Upper lobe of right lung (tissue), 1 donor: ENCODE measurements around the gene EPAS1. TPM values are rescaled to one million over a fixed set of nuclear protein-coding genes. Genes with fewer than 3 reads are reported as not detected.
A peak's percentile ranks its signal among the peaks of the same experiment; 100 is the strongest.

Source experiments
- ATAC-seq: fragments of 200-7000 bp; cut with Tn5 transposase; one replicate; pipeline ENCODE4 v1.9.1; 2020; ENCODE audit warnings: mild to moderate bottlenecking, moderate library complexity
- DNase-seq: peaks from one replicate; pipeline ENCODE4 v3.0.0-alpha.2; 2020
- H3K27ac ChIP-seq: fragments of 200-600 bp; one replicate; pipeline ENCODE4 v1.8.0; 2022
- H3K27me3 ChIP-seq: fragments of 200-600 bp; one replicate; pipeline ENCODE4 v1.8.0; 2022; ENCODE audit warnings: mild to moderate bottlenecking
- H3K36me3 ChIP-seq: fragments of 200-600 bp; one replicate; pipeline ENCODE4 v1.8.0; 2022
- H3K4me1 ChIP-seq: fragments of 200-600 bp; one replicate; pipeline ENCODE4 v1.8.0; 2022
- H3K4me3 ChIP-seq: fragments of 200-600 bp; one replicate; pipeline ENCODE4 v1.8.0; 2022; ENCODE audit warnings: mild to moderate bottlenecking
- H3K9me3 ChIP-seq: fragments of 200-600 bp; one replicate; pipeline ENCODE4 v1.8.0; 2022
- CTCF ChIP-seq: fragments of 200-600 bp; IDR thresholded peaks from one replicate; pipeline ENCODE4 v1.8.0; 2022; ENCODE audit warnings: antibody characterized with exemption
- intact Hi-C: fragments of 100-400 bp; cut with DNase I; formaldehyde crosslinking; loops from one replicate; pipeline ENCODE4 v1.11.0; 2022
- total RNA-seq: library from RNA; stranded (reverse); fragmentation: NEBNext Ultra II Directional; extraction: Animal tissue kit (Norgen Biotek cat#: 25700); gene quantifications from one replicate; pipeline ENCODE4 v1.2.1, GENCODE V29; 2021
- donor health status: DM: no; HTN: yes; CAD: no; lungs with severe emphysema.

EPAS1 gene
- total RNA-seq, 1 donor from 2014 or later = 1,593 TPM

GRCh38 chr2:46256563-46257142 lies 40.6 kb upstream of the EPAS1 start:
- Histone ChIP-seq H3K4me3 (no peak overlapping the region), H3K27ac (peak overlapping the region; percentile 62), H3K36me3 (no peaks in the 10 kb centered on the region), H3K4me1 (peaks cover 53% of the 10 kb centered on the region), H3K27me3 (no peaks in the 10 kb centered on the region), H3K9me3 (no peaks in the 10 kb centered on the region)
- DNase-seq (no peak), ATAC-seq (peak; percentile 22)
- intact Hi-C loops = no loop called here
- TF ChIP-seq CTCF = no peak

- H3K4me1 ChIP-seq = peaks cover 49% of the 10 kb centered on the region
- H3K9me3 ChIP-seq = no peaks in the 10 kb centered on the region
- ATAC-seq (peak; percentile 48), DNase-seq (no peak)
- H3K36me3 ChIP-seq = no peaks in the 10 kb centered on the region
- H3K27me3 ChIP-seq = no peaks in the 10 kb centered on the region
- no peak overlapping the region for H3K4me3 ChIP-seq
- peak overlapping the region; percentile 62 for H3K27ac ChIP-seq
- no peak for TF ChIP-seq CTCF
- intact Hi-C loops = no loop called here
These were observed 39.7 kb upstream of the EPAS1 start for GRCh38 chr2:46257476-46257875.

GRCh38 chr2:46257980-46258379 lies 39.2 kb upstream of the EPAS1 start:
- DNase-seq (no peak), ATAC-seq (no peak)
- no peak for TF ChIP-seq CTCF
- Histone ChIP-seq H3K36me3 (no peaks in the 10 kb centered on the region), H3K4me1 (peaks cover 46% of the 10 kb centered on the region), H3K27me3 (no peaks in the 10 kb centered on the region), H3K9me3 (no peaks in the 10 kb centered on the region), H3K4me3 (no peak overlapping the region), H3K27ac (no peak overlapping the region)
- intact Hi-C loops = no loop called here

- DNase-seq (no peak), ATAC-seq (peak; percentile 59)
- peak overlapping the region; percentile 43 for H3K27ac ChIP-seq
- peaks cover 40% of the 10 kb centered on the region for H3K4me1 ChIP-seq
- intact Hi-C loops = no loop called here
- H3K4me3 ChIP-seq = no peak overlapping the region
- no peak for TF ChIP-seq CTCF
- no peaks in the 10 kb centered on the region for H3K27me3 ChIP-seq
- no peaks in the 10 kb centered on the region for H3K36me3 ChIP-seq
- no peaks in the 10 kb centered on the region for H3K9me3 ChIP-seq
These were observed 38.0 kb upstream of the EPAS1 start for GRCh38 chr2:46258937-46259776.

- Histone ChIP-seq H3K36me3 (no peaks in the 10 kb centered on the region), H3K4me3 (no peak overlapping the region), H3K27ac (peak overlapping the region; percentile 40), H3K9me3 (no peaks in the 10 kb centered on the region), H3K4me1 (peaks cover 40% of the 10 kb centered on the region), H3K27me3 (no peaks in the 10 kb centered on the region)
- TF ChIP-seq CTCF = no peak
- intact Hi-C loops = no loop called here
- no peak for ATAC-seq
- no peak for DNase-seq
These were observed 37.4 kb upstream of the EPAS1 start for GRCh38 chr2:46259777-46260168.
